Panc1 (cell line): Measurements from ENCODE around the gene FGF22. TPM values are rescaled to one million over a fixed set of nuclear protein-coding genes. Genes with fewer than 3 reads are reported as not detected.

ENCODE experiments used
- ATAC-seq: fragments of 200-7000 bp; cut with Tn5 transposase; 2 replicates; pipeline ENCODE4 v1.9.1; 2020; ENCODE audit warnings: mild to moderate bottlenecking, moderate library complexity
- BruUV-seq: library from RNA; stranded (reverse); fragments of 400-500 nt; replicated peaks from 2 replicates; lab custom pipeline; 2021; lab: Mats Ljungman, UMichigan
- CTCF ChIA-PET: fragments of 300-600 bp; sonication (Branson Sonifier 250); formaldehyde crosslinking; loops from one replicate; lab custom pipeline; 2022; ENCODE audit warnings: antibody characterized with exemption; lab: Charles Lee
- POLR2A ChIA-PET: fragments of 300-600 bp; sonication (Branson Sonifier 250); formaldehyde crosslinking; loops from one replicate; lab custom pipeline; 2022; ENCODE audit warnings: antibody characterized with exemption; lab: Charles Lee
- DNase-seq: peaks from one replicate; pipeline ENCODE4 v3.0.0-alpha.2; 2010; ENCODE audit warnings: low read depth, low spot score
- H3K27ac ChIP-seq: 2 replicates; pipeline ENCODE4 v1.5.1; 2011; ENCODE audit warnings: mild to moderate bottlenecking, low read length, inconsistent platforms
- H3K27me3 ChIP-seq: fragments of 200-500 bp; sonication (Bioruptor generic); 2 replicates; pipeline ENCODE4 v1.6.0; 2014; ENCODE audit warnings: low read length, inconsistent platforms; ENCODE audit not compliant: control insufficient read depth, insufficient read depth
- H3K36me3 ChIP-seq: fragments of 200-500 bp; sonication (Bioruptor generic); 2 replicates; pipeline ENCODE4 v1.5.1; 2014; ENCODE audit warnings: inconsistent platforms, mild to moderate bottlenecking, low read length, moderate library complexity; ENCODE audit not compliant: control insufficient read depth, insufficient read depth
- H3K4me1 ChIP-seq: 2 replicates; pipeline ENCODE4 v1.5.1; 2011; ENCODE audit warnings: inconsistent platforms, mild to moderate bottlenecking, low read length, moderate library complexity; ENCODE audit not compliant: control insufficient read depth, insufficient read depth
- H3K4me3 ChIP-seq, 2 experiments: 2 replicates each; pipeline ENCODE4 v1.5.1; 2011 to 2012; ENCODE audit warnings: low read depth in 2 of 2, low read length in 2 of 2, mild to moderate bottlenecking in 2 of 2, inconsistent platforms in 1 of 2, moderate library complexity in 1 of 2
- H3K9me3 ChIP-seq: fragments of 200-500 bp; sonication (Bioruptor generic); 2 replicates; pipeline ENCODE4 v1.5.1; 2014; ENCODE audit warnings: low read depth, mild to moderate bottlenecking, inconsistent platforms, low read length, moderate library complexity; ENCODE audit not compliant: control insufficient read depth, insufficient read depth
- POLR2AphosphoS5 ChIP-seq: IDR thresholded peaks from 2 replicates; pipeline ENCODE4 v1.6.1; 2012; ENCODE audit warnings: mild to moderate bottlenecking, low read depth, low read length, moderate library complexity
- SIN3A ChIP-seq: IDR thresholded peaks from 2 replicates; pipeline ENCODE4 v1.6.1; 2012; ENCODE audit warnings: low read depth, mild to moderate bottlenecking, low read length, moderate library complexity, borderline replicate concordance; ENCODE audit not compliant: insufficient read depth
- TCF7L2 ChIP-seq: IDR thresholded peaks from 2 replicates; pipeline ENCODE4 v1.6.1; 2011; ENCODE audit warnings: mild to moderate bottlenecking, low read depth, low read length, inconsistent platforms
- in situ Hi-C: cut with HindIII; loops from 2 replicates; pipeline ENCODE4 v1.10.0; 2016; ENCODE audit warnings: low sequenced_read_pairs, low pct_unique_long_range_greater_than_20kb
- intact Hi-C: fragments of 100-400 bp; cut with micrococcal nuclease; formaldehyde crosslinking; loops from one replicate; pipeline ENCODE4 v1.10.0; 2022; ENCODE audit not compliant: unreplicated experiment
- total RNA-seq: library from RNA; stranded (reverse); gene quantifications from one replicate; pipeline ENCODE4 v1.2.1, GENCODE V29; 2021; ENCODE audit not compliant: unreplicated experiment
- TF ChIP-seq, protein P1 (sequence below), 2 experiments: IDR thresholded peaks; 2 replicates each; pipeline ENCODE4 v1.6.1; 2011 to 2012; ENCODE audit warnings: low read depth in 2 of 2, control low read depth in 1 of 2, low read length in 1 of 2, mild to moderate bottlenecking in 1 of 2, moderate library complexity in 1 of 2; ENCODE audit not compliant: insufficient read depth in 1 of 2
- TF ChIP-seq, protein P2 (sequence below): fragments of 450-650 bp; IDR thresholded peaks from 2 replicates; pipeline ENCODE4 v1.5.1; 2017; ENCODE audit warnings: mild to moderate bottlenecking

The FGF22 gene
- total RNA-seq, 1 experiment from 2014 or later = 0.72 TPM

DNA sequence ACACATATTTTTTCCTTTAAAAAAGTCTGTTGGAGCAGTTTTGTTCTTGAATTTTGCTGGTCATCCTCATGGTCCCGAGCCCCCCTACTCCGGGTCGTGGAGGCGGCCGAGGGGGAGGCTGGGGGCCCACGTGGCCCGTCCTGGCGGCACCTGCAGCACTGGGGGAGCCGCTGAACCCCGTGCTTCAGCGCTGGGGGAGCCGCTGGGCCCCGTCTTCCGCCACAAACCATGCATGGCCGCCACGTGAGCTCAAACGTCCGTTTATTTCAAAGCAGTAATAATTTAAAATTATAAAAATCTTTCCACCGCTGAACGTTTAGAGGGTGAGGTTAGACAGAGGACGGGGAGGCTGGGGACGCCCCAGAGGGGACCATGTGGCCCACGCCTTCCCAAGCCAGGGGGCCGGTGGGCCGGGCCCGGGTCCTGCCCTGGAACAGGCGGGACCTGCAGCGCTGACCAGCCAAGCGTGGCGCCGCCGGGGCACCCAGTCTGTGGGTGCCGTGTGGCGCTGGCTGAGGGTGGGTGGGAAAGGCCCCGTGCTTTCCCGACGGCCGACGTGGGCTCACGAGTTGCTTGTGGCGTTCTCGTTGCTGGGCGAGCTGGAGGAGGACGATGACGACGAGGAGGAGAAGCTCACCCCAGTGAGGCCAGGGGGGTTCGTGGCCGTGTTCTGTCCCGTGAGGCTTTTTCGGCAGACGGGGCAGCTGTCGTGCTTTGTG lies 8.0 kb downstream of the FGF22 start:
- Histone ChIP-seq H3K9me3 (no peaks in the 10 kb centered on the region), H3K4me3 (no peak overlapping the region), H3K27me3 (no peaks in the 10 kb centered on the region), H3K4me1 (no peaks in the 10 kb centered on the region), H3K36me3 (no peaks in the 10 kb centered on the region; the same call in none of the 2 replicates), H3K27ac (no peak overlapping the region)
- intact Hi-C loops = no loop called here
- TF ChIP-seq, protein P1, sequence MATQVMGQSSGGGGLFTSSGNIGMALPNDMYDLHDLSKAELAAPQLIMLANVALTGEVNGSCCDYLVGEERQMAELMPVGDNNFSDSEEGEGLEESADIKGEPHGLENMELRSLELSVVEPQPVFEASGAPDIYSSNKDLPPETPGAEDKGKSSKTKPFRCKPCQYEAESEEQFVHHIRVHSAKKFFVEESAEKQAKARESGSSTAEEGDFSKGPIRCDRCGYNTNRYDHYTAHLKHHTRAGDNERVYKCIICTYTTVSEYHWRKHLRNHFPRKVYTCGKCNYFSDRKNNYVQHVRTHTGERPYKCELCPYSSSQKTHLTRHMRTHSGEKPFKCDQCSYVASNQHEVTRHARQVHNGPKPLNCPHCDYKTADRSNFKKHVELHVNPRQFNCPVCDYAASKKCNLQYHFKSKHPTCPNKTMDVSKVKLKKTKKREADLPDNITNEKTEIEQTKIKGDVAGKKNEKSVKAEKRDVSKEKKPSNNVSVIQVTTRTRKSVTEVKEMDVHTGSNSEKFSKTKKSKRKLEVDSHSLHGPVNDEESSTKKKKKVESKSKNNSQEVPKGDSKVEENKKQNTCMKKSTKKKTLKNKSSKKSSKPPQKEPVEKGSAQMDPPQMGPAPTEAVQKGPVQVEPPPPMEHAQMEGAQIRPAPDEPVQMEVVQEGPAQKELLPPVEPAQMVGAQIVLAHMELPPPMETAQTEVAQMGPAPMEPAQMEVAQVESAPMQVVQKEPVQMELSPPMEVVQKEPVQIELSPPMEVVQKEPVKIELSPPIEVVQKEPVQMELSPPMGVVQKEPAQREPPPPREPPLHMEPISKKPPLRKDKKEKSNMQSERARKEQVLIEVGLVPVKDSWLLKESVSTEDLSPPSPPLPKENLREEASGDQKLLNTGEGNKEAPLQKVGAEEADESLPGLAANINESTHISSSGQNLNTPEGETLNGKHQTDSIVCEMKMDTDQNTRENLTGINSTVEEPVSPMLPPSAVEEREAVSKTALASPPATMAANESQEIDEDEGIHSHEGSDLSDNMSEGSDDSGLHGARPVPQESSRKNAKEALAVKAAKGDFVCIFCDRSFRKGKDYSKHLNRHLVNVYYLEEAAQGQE (IDR thresholded peaks at IDR 0.05; ENCODE audit: insufficient read depth in 1 of 2, low read depth in 2 of 2, low read length in 1 of 2) = no peak
- TF ChIP-seq TCF7L2 = no peak
- TF ChIP-seq, protein P2, sequence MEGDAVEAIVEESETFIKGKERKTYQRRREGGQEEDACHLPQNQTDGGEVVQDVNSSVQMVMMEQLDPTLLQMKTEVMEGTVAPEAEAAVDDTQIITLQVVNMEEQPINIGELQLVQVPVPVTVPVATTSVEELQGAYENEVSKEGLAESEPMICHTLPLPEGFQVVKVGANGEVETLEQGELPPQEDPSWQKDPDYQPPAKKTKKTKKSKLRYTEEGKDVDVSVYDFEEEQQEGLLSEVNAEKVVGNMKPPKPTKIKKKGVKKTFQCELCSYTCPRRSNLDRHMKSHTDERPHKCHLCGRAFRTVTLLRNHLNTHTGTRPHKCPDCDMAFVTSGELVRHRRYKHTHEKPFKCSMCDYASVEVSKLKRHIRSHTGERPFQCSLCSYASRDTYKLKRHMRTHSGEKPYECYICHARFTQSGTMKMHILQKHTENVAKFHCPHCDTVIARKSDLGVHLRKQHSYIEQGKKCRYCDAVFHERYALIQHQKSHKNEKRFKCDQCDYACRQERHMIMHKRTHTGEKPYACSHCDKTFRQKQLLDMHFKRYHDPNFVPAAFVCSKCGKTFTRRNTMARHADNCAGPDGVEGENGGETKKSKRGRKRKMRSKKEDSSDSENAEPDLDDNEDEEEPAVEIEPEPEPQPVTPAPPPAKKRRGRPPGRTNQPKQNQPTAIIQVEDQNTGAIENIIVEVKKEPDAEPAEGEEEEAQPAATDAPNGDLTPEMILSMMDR = no peak
- no peak for TF ChIP-seq POLR2AphosphoS5
- no peak for TF ChIP-seq SIN3A
- in situ Hi-C loops = no loop called here
- CTCF ChIA-PET = no interaction called here
- ATAC-seq (no peak), DNase-seq (no peak)
- TSS peak; percentile 85 for BruUV-seq
- POLR2A ChIA-PET = no interaction called here

DNA sequence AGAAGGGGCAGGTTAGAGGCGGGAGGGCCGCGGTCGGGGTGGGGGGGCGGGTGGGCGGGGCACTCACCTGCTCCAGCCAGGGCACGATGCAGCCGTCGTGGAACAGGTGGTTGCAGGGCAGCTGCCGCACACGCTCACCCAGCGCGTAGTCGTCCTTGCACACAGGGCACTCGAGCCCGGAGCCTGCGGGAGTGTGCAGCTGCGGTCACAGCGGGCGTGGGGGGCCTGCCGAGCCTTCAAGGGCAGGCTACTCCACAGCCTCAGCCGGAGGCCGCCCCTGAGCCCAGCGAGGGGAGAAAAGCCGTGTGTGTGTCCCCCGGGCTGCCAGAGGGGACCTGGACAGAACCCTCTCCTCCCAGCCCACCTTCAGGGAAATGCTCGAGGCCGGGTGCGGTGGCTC lies 8.6 kb downstream of the FGF22 start:
- H3K9me3 ChIP-seq = no peaks in the 10 kb centered on the region
- in situ Hi-C loops (no loop called here), intact Hi-C loops (no loop called here)
- no peak for DNase-seq
- no peaks in the 10 kb centered on the region for H3K4me1 ChIP-seq
- no peak overlapping the region for H3K4me3 ChIP-seq
- ChIA-PET CTCF (no interaction called here), POLR2A (no interaction called here)
- TF ChIP-seq POLR2AphosphoS5 = no peak
- TF ChIP-seq SIN3A = no peak
- TF ChIP-seq, protein P2 = no peak
- no peak for TF ChIP-seq TCF7L2
- TF ChIP-seq, protein P1 (IDR thresholded peaks at IDR 0.05; ENCODE audit: insufficient read depth in 1 of 2, low read depth in 2 of 2, low read length in 1 of 2) = no peak
- no peaks in the 10 kb centered on the region; the same call in none of the 2 replicates for H3K36me3 ChIP-seq
- BruUV-seq = no TSS peak
- H3K27me3 ChIP-seq = no peaks in the 10 kb centered on the region
- no peak overlapping the region for H3K27ac ChIP-seq
- ATAC-seq = no peak
